SK-N-SH treated with all-trans-retinoic acid at 6 μM for 48 hours (cell line): ENCODE data around the gene FAM177A1.

Source experiments
- CSDC2 ChIP-seq: fragments of 250-450 bp; sonication (Bioruptor Pico); IDR thresholded peaks from 2 replicates; pipeline ENCODE4 v1.5.0; 2020; ENCODE audit warnings: mild to moderate bottlenecking, moderate library complexity
- GLIS3 ChIP-seq: fragments of 250-450 bp; sonication (Bioruptor Pico); IDR thresholded peaks from 2 replicates; pipeline ENCODE4 v1.5.0; 2020; ENCODE audit warnings: mild to moderate bottlenecking, moderate library complexity
- RARB ChIP-seq: fragments of 250-450 bp; sonication (Bioruptor Pico); IDR thresholded peaks from 2 replicates; pipeline ENCODE4 v1.8.0; 2021; ENCODE audit warnings: mild to moderate bottlenecking, moderate library complexity
- ZFP3 ChIP-seq: fragments of 250-450 bp; sonication (Bioruptor Pico); IDR thresholded peaks from 2 replicates; pipeline ENCODE4 v1.5.0; 2020; ENCODE audit warnings: mild to moderate bottlenecking, moderate library complexity
- ZFP30 ChIP-seq: fragments of 450-650 bp; formaldehyde crosslinking; IDR thresholded peaks from 2 replicates; pipeline ENCODE4 v1.5.0; 2022; ENCODE audit warnings: mild to moderate bottlenecking, moderate library complexity
- ZNF8 ChIP-seq: fragments of 450-650 bp; formaldehyde crosslinking; IDR thresholded peaks from 2 replicates; pipeline ENCODE4 v1.5.0; 2020; ENCODE audit warnings: mild to moderate bottlenecking, moderate library complexity
- TF ChIP-seq, protein P1 (sequence below): fragments of 250-450 bp; sonication (Bioruptor Pico); IDR thresholded peaks from 2 replicates; pipeline ENCODE4 v1.8.0; 2020; ENCODE audit warnings: mild to moderate bottlenecking, moderate library complexity, borderline replicate concordance
- TF ChIP-seq, protein P2 (sequence below): fragments of 250-450 bp; sonication (Bioruptor Pico); IDR thresholded peaks from 2 replicates; pipeline ENCODE4 v1.5.1; 2020; ENCODE audit warnings: low read depth, mild to moderate bottlenecking, moderate library complexity

DNA sequence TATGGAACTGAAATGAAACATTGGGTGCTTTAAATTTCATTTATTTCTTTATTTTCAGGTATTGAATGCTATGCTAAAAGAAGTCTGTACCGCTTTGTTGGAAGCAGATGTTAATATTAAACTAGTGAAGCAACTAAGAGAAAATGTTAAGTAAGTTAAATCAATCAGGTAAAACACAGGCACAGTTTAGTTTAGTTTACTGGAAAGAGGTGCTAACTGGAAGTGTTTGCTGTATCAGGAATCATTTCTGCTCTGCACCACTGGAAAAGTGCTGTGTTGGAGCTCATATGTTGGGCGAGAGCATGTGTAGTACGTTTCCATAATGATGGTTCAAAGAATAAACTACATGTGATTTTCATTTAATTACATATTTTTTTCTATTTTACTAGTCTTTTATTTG, 46.6 kb upstream of the FAM177A1 start:
- TF ChIP-seq RARB, result no peak
- TF ChIP-seq ZFP30, result no peak
- TF ChIP-seq ZNF8 (CRISPR knock-in tag), result no peak
- no peak for TF ChIP-seq CSDC2 (CRISPR knock-in tag)
- TF ChIP-seq, protein P1, sequence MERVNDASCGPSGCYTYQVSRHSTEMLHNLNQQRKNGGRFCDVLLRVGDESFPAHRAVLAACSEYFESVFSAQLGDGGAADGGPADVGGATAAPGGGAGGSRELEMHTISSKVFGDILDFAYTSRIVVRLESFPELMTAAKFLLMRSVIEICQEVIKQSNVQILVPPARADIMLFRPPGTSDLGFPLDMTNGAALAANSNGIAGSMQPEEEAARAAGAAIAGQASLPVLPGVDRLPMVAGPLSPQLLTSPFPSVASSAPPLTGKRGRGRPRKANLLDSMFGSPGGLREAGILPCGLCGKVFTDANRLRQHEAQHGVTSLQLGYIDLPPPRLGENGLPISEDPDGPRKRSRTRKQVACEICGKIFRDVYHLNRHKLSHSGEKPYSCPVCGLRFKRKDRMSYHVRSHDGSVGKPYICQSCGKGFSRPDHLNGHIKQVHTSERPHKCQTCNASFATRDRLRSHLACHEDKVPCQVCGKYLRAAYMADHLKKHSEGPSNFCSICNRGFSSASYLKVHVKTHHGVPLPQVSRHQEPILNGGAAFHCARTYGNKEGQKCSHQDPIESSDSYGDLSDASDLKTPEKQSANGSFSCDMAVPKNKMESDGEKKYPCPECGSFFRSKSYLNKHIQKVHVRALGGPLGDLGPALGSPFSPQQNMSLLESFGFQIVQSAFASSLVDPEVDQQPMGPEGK (CRISPR knock-in tag), result no peak
- TF ChIP-seq, protein P2, sequence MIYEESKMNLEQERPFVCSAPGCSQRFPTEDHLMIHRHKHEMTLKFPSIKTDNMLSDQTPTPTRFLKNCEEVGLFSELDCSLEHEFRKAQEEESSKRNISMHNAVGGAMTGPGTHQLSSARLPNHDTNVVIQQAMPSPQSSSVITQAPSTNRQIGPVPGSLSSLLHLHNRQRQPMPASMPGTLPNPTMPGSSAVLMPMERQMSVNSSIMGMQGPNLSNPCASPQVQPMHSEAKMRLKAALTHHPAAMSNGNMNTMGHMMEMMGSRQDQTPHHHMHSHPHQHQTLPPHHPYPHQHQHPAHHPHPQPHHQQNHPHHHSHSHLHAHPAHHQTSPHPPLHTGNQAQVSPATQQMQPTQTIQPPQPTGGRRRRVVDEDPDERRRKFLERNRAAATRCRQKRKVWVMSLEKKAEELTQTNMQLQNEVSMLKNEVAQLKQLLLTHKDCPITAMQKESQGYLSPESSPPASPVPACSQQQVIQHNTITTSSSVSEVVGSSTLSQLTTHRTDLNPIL (CRISPR knock-in tag), result no peak
- no peak for TF ChIP-seq ZFP3 (CRISPR knock-in tag)
- TF ChIP-seq GLIS3, result no peak
